CD4-positive, alpha-beta T cell treated with Interleukin-4 for 4 hours (primary cell): ENCODE data around the gene LMAN1L.

ENCODE experiments used
- DNase-seq: peaks from one replicate; pipeline ENCODE4 v3.0.0-alpha.2; 2020

LMAN1L gene

GRCh38 chr15:74812533-74812932 is at the start of gene LMAN1L:
LMAN1L (plus strand) TSS chr15:74812835; CDS start chr15:74812855, 20 bp downstream.
- no peak for DNase-seq

- no peak for DNase-seq
Observed at GRCh38 chr15:74763416-74763815, 49.2 kb upstream of the LMAN1L start.

- no peak for DNase-seq
Observed at GRCh38 chr15:74767167-74768098, 45.2 kb upstream of the LMAN1L start.

DNA sequence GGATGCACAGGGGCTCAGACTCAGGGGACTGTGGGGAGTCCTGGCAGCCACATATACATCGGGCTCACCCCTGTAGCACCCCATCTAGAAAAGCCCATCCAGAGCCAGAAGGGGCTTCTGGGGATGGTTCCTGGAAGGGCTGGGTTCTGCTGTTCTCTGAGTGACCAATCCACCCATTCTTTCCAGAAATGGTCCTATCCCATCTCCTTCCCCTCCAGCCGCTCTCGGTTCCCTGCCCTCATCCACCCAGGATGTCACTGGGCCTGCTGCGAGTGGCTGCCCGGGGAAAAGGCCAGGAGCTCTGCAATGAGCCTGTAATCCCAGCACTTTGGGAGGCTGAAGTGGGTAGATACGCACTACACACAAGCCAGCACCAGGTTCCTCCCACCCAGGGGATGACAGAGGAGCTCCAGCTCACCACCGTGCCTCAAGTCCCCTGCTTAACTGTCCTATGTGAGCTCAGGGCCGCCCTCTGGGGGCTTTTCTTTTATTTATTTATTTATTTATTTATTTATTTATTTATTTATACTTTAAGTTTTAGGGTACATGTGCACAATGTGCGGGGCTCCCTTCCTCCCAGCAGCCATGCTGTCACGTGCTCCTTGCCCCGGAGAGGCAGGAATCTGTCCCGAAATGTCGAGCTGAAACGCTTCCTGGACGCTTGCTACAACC is 44.4 kb upstream of the LMAN1L start:
- no peak for DNase-seq

- peak; percentile 54 for DNase-seq
Observed at GRCh38 chr15:74768771-74769342, 43.8 kb upstream of the LMAN1L start.

- no peak for DNase-seq
Observed at GRCh38 chr15:74769463-74770025, 43.1 kb upstream of the LMAN1L start.

- no peak for DNase-seq
Observed at GRCh38 chr15:74770211-74770903, 42.3 kb upstream of the LMAN1L start.

DNA sequence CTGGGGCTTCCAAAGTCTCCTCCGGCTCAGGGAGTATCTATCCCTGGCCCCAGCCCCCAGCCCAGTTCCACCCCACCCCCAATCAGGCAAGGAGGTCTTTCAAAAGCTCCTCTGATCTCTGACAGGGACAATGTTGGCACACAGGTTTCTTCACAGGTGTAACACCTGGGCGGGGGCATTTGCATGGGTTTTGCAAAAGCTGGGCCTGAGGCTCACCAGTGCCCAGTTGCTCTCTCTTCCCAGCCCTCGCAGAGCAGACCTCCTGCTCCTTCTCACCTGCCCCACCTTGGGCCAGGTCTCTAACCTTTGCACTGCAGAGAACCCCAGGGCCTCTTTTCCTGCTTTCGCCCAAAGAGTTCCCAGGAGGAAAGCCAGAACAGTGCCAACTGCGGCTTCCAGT is 39.3 kb upstream of the LMAN1L start:
- DNase-seq, result no peak

DNA sequence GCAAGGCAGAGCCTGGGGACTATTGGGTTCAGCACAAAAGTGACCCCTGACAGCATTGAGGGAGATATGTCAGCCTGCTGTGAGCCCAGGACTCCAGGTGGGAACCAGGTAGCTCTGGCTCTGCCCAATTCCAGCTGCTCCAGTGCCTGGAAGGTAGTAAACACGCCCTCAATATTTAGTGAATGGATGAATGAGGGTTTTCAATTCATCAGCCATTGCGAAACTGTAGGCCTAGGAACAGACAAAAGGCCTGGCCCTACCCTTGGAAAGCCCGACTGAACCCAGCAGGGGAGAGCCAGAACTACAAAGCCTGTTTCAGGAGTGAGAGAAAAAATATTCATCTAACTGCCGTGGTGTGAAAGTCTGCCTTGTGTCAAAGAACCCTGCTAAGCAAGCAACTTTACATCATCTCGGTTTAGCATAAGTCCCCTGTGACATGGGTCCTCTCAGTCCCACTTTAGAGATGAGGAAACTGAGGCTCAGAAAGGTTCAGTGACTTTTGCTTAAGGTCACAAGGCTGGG is 38.8 kb upstream of the LMAN1L start:
- no peak for DNase-seq

GRCh38 chr15:74775132-74775562 is 37.5 kb upstream of the LMAN1L start:
- DNase-seq, result no peak

GRCh38 chr15:74775894-74776293 is 36.7 kb upstream of the LMAN1L start:
- DNase-seq, result no peak

- peak; percentile 90 for DNase-seq
Observed at GRCh38 chr15:74776821-74777768, 35.5 kb upstream of the LMAN1L start.

GRCh38 chr15:74777769-74778598 is 34.7 kb upstream of the LMAN1L start:
- DNase-seq, result no peak

GRCh38 chr15:74778599-74778970 is 34.0 kb upstream of the LMAN1L start:
- no peak for DNase-seq

GRCh38 chr15:74779162-74779648 is 33.4 kb upstream of the LMAN1L start:
- no peak for DNase-seq

GRCh38 chr15:74780523-74781430 is 31.9 kb upstream of the LMAN1L start:
- DNase-seq, result peak; percentile 79

DNA sequence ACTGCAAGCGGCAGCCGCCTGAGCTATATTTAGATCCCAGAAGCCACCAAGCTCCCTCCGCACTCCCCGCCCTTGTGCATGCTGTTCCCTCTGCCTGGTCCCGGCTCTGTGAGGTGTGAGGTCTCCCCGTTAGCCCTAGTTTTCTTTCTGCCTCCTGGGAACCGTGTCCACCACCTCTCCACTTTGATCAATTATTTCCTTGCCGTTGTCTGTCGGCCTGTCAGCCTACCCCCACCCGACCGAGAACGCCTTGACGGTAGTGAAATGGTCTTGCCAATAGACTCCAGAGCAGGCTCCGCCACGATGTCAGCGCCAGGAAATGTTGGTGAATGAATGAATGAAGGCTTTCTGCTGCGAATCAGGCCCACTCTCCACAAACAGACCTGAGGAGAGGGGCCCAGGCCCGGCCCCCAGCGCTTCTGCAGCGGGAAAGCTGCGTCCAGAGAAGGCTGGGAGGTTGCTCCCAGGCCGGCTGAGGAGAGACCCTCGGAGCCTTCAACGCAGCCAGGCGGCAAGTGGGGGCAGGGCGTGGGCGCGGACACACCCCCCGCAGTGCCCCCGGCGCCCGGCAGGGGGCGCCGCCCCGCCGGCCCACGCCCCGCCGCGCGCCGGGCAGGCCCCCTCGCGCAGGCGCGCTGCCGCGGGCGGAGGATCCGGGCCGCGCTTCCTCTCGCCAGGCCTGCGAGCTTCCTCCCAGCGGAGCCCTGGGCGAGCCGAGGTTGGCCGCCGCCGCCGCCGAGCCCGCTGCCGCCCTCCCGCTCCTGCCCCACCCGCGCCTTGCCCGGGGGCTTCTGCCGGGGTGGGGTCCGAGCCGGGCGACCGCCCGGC is 31.0 kb upstream of the LMAN1L start, which contains the start of gene CSK:
CSK (plus strand) TSS at position 650 of the 828 bp plus-strand sequence. CDS start 16,218 bp downstream, outside the sequence.
- peak; percentile 67 for DNase-seq
